Activated T-helper 17 cell treated with anti-CD3 and anti-CD28 coated beads, Interleukin-2, amount 50 U/mL, for 72 hours (primary cell): ENCODE results near the gene CDH13. TPM values are rescaled to one million over a fixed set of nuclear protein-coding genes. Genes with fewer than 3 reads are reported as not detected.

Experiments used
- ATAC-seq: fragments of 150-1000 bp; cut with Tn5 transposase; replicated peaks from 2 replicates; pipeline ENCODE4 v1.10.0; 2021; ENCODE audit warnings: mild to moderate bottlenecking, moderate library complexity
- H3K27ac Mint-ChIP-seq: one replicate; pipeline ENCODE4 v1.8.0; 2022; ENCODE audit warnings: mixed read lengths
- H3K27me3 Mint-ChIP-seq: one replicate; pipeline ENCODE4 v1.8.0; 2022; ENCODE audit warnings: mixed read lengths
- H3K36me3 Mint-ChIP-seq: one replicate; pipeline ENCODE4 v1.8.0; 2022; ENCODE audit warnings: low read depth, mild to moderate bottlenecking, mixed read lengths
- H3K4me1 Mint-ChIP-seq: one replicate; pipeline ENCODE4 v1.8.0; 2022; ENCODE audit warnings: mixed read lengths
- H3K4me3 Mint-ChIP-seq: one replicate; pipeline ENCODE4 v1.8.0; 2022; ENCODE audit warnings: mild to moderate bottlenecking, mixed read lengths
- H3K9me3 Mint-ChIP-seq: one replicate; pipeline ENCODE4 v1.8.0; 2022; ENCODE audit warnings: mixed read lengths
- total RNA-seq, 2 donors: library from RNA; stranded (reverse); gene quantifications; one replicate each; pipeline ENCODE4 v1.2.3, GENCODE V29; 2022

Gene CDH13
- total RNA-seq, 2 donors from 2014 or later: not detected

DNA sequence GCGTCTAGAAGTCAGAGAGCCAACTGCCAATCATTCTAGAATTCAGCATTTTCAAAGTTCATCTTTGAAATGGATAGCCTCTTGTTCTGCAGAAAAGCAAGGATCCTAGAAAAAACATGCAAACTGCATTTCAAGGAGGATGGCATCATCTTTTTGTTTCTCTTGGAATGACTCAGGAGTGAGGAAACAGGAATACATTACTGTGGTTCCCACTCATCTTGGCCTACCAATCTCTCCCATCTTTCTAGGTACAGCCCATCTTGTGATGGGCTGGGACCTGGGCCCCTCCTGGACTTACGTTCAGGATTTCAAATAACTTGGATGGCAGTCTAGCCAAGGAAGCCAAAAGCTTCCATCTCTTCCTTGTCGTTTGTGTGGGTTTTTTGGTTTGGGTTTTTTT lies 363.4 kb downstream of the CDH13 start:
- Mint-ChIP-seq H3K9me3 (peaks cover 3% of the 10 kb centered on the region), H3K27me3 (peaks cover 4% of the 10 kb centered on the region), H3K4me3 (no peak overlapping the region), H3K36me3 (no peaks in the 10 kb centered on the region), H3K27ac (no peak overlapping the region), H3K4me1 (no peaks in the 10 kb centered on the region)
- no peak for ATAC-seq

DNA sequence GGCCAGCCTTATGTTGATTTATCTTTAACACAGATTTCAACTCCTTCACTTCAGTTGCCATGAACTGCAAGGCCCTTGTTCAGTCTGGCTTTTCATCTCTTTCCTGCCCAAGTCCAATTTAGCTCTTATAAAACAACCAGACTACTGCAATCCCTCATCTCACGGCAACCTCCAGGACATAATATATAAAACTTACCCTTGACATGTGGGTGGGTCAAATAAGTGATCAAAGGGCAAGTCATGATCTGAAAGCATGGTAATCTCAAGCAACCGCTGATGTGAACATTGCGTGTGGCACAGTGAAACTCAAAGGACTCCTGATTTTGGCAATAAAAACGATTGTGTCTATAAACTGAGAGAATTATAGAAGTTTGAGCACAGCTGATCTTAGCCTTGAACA lies 364.6 kb downstream of the CDH13 start:
- Mint-ChIP-seq H3K9me3 (peaks cover 3% of the 10 kb centered on the region), H3K27ac (no peak overlapping the region), H3K4me1 (no peaks in the 10 kb centered on the region), H3K36me3 (no peaks in the 10 kb centered on the region), H3K4me3 (no peak overlapping the region), H3K27me3 (peaks cover 4% of the 10 kb centered on the region)
- no peak for ATAC-seq

DNA sequence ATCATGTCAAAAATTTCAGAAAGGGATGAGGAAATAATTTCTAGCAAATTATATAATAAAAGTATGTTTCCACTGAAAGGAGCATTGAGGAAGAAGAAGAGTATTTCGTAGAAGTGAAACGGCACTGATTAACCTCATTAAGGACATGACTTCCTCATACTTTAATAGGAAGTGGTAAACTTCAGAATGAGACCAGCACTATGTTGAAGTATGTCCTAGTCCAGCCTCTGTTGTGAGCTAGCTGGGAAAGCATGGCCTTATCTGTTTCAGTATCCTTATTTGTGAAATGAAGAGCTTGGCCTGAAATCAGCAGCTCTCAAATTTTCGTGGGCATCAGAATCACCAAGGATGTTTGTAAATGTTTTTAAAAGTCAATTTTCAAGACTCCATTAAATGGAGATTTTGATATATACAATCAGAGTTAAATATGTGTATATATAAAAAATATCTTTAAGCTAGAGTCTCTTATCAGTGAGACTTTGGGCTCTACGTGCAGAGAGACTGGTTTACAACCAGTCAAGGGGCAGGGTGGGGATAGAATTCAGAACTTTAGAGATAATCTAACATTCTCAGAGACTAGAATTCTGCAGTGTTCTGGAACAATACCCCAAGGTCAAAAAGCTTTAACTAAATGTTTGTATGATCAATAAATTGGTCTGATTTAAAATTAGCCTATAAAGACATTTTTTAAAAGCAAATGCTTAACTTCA lies 365.4 kb downstream of the CDH13 start:
- ATAC-seq: no peak
- no peak overlapping the region for H3K27ac Mint-ChIP-seq
- H3K9me3 Mint-ChIP-seq: peaks cover 3% of the 10 kb centered on the region
- no peaks in the 10 kb centered on the region for H3K4me1 Mint-ChIP-seq
- H3K27me3 Mint-ChIP-seq: peaks cover 1% of the 10 kb centered on the region
- no peak overlapping the region for H3K4me3 Mint-ChIP-seq
- no peaks in the 10 kb centered on the region for H3K36me3 Mint-ChIP-seq

DNA sequence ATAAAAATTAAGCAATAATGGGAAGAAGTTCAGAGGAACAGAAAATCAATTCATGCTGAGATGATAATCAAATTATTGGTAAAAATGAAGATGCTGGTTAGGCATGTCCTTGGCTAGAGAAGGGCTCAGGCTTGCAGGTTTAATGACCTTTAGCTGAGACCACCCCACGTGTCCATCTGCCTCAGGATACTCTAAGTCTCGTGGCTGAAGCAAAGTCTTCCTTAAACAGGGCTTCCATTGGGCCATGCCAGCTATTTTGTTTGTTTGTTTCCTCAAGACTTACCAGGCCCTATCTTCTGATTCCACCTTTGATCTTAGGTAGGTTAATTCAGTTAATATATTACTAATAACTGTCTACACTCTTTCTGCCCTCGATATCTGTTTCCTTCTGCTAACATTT lies 366.0 kb downstream of the CDH13 start:
- ATAC-seq: no peak
- H3K36me3 Mint-ChIP-seq: no peaks in the 10 kb centered on the region
- H3K4me1 Mint-ChIP-seq: no peaks in the 10 kb centered on the region
- no peak overlapping the region for H3K4me3 Mint-ChIP-seq
- H3K9me3 Mint-ChIP-seq: peaks cover 3% of the 10 kb centered on the region
- H3K27me3 Mint-ChIP-seq: no peaks in the 10 kb centered on the region
- no peak overlapping the region for H3K27ac Mint-ChIP-seq

DNA sequence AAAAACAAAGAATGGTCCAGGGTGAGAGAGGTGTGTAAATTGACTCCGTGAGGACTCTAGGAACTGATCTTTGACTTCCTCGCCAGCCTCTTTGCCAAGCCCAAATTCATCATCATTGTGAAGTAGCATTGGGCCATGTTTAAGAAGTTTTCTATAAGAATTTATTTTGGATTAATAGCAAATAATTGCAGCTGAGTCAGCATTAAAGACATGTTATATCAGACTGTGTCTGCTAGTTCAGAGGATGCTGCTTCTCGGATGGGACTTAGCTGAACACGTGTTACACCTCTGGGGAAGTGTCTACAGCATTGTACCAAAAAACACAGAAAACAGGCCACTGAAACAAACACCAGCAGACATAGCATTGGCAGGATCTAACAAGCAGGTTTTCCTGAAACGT lies 366.6 kb downstream of the CDH13 start:
- Mint-ChIP-seq H3K9me3 (peaks cover 3% of the 10 kb centered on the region), H3K4me1 (no peaks in the 10 kb centered on the region), H3K27me3 (no peaks in the 10 kb centered on the region), H3K36me3 (no peaks in the 10 kb centered on the region), H3K4me3 (no peak overlapping the region), H3K27ac (no peak overlapping the region)
- no peak for ATAC-seq

DNA sequence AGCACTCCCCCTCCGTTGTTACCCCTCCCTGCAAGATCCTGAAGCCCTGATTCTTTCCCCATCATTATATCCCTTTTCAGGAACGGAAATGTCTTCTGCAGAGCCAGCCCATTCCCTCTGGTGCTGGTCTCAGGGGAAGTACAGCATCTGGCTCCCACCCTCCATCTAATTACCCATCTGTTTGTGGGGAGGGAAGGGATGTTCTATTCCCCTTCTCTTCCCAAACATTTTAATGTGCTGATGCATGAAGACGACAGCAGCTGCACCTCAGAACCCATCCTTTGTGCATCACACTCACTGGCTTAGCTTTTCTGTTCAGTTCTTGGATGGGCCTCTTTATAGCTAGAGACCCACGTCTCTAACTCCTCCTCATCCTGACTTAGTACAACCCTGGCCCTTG lies 367.2 kb downstream of the CDH13 start:
- ATAC-seq: no peak
- H3K27me3 Mint-ChIP-seq: no peaks in the 10 kb centered on the region
- no peak overlapping the region for H3K27ac Mint-ChIP-seq
- no peaks in the 10 kb centered on the region for H3K36me3 Mint-ChIP-seq
- H3K4me1 Mint-ChIP-seq: no peaks in the 10 kb centered on the region
- H3K9me3 Mint-ChIP-seq: peaks cover 3% of the 10 kb centered on the region
- no peak overlapping the region for H3K4me3 Mint-ChIP-seq

DNA sequence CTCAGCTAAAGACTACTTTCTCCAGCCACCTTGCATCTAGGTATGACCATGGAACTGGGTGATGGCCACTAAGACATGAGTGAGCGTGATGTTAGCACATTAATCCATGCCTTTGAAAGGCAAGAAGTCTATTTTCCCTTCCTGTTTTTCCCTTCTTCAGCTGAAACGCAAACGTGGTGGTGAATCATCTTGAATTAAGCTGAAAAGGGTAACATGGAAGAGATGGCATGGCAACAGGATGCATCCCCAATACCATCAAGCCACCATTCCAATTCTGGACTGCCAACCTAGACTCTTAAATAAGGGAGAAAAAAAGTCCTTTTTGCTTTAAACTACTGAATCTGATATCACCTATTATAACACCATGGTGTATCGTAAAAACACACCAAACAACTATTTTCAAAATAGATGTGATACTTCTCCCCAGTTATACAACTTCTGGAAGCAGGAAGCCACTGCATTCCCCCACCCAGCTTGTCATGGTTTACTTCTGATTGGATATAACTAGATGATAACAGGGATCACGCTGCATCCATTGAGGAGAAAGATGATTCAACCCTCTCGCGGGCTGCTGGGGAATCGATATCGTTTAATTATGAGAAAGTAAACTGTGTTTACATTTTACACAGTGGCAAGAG lies 368.6 kb downstream of the CDH13 start:
- Mint-ChIP-seq H3K4me3 (no peak overlapping the region), H3K9me3 (peaks cover 3% of the 10 kb centered on the region), H3K36me3 (no peaks in the 10 kb centered on the region), H3K27me3 (no peaks in the 10 kb centered on the region), H3K27ac (no peak overlapping the region), H3K4me1 (no peaks in the 10 kb centered on the region)
- no peak for ATAC-seq

DNA sequence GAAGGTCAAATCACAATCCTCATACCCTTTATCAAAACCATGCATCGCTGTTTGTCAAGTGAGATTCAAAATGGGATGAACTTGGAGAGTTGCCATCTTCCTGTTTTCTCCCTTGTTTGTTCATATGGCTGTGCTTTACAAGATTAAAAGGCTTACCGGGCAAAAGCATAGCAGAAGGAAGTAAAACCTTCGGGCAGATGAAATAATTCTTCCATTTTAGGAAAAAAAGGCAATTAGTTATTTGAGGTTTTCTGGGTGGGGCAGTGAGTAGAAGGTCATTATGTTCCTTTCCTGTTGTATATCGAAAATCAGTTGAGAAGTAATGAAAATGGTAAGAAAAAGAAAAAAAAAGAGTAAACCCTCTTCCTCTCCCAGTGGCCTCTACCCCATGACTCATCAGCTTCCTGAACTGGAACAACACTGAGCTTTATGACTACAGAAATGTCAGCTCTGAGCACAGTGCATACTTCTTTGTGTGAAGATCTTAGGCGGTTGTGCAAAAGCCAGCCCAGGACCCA lies 369.2 kb downstream of the CDH13 start:
- no peaks in the 10 kb centered on the region for H3K27me3 Mint-ChIP-seq
- no peak overlapping the region for H3K27ac Mint-ChIP-seq
- peak; percentile 89 for ATAC-seq
- H3K4me1 Mint-ChIP-seq: no peaks in the 10 kb centered on the region
- no peak overlapping the region for H3K4me3 Mint-ChIP-seq
- H3K9me3 Mint-ChIP-seq: peaks cover 3% of the 10 kb centered on the region
- no peaks in the 10 kb centered on the region for H3K36me3 Mint-ChIP-seq

DNA sequence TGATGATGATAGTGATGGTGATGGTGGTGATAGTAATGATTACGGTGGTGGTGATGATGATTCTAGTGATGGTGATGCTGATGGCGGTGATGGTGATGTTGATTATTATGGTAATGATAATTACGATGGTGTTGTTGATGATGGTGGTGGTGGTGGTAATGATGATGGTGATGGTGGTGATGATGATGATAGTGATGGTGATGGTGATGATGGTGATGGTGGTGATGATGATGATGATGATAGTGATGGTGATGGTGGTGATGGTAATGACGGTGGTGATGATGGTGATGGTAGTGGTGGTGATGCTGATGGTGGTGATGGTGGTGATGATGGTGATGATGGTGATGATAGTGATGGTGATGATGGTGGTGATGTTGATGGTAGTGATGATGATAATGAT lies 370.0 kb downstream of the CDH13 start:
- Mint-ChIP-seq H3K27ac (no peak overlapping the region), H3K4me3 (no peak overlapping the region), H3K4me1 (no peaks in the 10 kb centered on the region), H3K36me3 (no peaks in the 10 kb centered on the region), H3K9me3 (no peaks in the 10 kb centered on the region), H3K27me3 (no peaks in the 10 kb centered on the region)
- no peak for ATAC-seq

DNA sequence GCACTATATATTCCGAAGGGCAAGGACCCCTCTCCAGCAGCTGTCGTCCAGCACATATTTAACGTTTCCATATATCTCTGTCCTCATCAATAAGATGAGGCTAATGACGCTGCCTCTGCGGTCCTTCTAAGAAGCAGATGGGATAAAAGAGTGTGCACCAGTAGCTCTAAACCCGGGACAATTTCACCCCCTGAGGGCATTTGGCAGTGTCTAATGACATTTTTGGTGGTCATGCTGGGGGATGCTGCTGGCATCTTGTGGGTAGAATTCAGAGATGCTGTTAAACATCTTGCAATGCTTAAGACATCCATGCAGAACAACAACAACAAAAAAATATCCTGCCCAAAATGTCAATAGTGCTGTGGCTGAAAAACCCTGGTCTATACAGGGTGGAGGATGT lies 372.9 kb downstream of the CDH13 start:
- no peak for ATAC-seq
- H3K27me3 Mint-ChIP-seq: no peaks in the 10 kb centered on the region

DNA sequence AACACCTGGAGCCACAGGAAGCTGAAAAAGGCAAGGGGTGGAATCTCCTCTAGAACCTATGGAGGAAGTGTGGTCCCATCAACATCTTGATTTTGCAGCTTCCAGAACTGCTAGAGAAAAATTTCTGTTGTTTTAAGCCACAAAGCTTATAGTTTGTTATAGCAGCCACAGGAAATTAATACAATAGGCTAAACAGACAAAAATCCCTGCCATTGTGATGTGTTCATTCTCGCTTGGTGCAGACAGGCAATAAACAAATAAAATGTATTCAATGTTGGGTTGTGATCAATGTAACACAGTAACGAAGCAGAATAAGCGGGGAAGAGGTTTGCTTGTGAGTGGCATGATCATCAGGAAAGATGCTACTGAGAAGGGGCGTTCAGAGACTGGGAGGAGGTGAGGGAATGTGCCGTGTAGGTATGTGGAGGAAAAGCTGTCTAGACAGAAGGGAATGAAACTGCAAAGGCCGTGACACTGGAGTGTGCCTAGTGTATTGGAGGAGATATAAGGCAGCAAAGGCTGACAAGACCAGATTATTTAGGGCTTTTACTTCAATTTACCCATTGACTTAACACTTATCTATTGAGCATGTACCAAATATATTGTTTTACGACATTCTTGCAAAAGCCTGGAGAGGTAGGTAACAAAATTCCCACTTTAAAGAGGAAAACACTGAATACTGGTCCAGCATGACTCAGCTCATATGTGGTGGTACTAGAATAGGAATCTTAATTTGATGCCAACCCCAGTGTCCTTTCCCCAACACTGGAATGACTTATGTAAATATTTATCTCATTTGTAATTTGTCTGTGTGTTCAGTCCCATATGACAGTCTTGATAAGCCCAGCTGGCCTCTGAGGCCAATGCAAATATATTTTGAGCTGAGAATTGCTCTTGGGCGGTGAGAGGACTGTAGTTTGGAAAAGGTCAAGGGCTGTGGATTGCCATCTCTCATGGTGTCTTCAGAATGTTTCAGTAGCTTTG lies 375.9 kb downstream of the CDH13 start:
- Mint-ChIP-seq H3K4me1 (no peaks in the 10 kb centered on the region), H3K36me3 (no peaks in the 10 kb centered on the region), H3K27ac (no peak overlapping the region), H3K4me3 (no peak overlapping the region), H3K9me3 (no peaks in the 10 kb centered on the region), H3K27me3 (no peaks in the 10 kb centered on the region)
- ATAC-seq: no peak

More for the DNA sequence above, 372.9 kb downstream of the CDH13 start:
- Mint-ChIP-seq H3K4me3 (no peak overlapping the region), H3K27ac (no peak overlapping the region), H3K9me3 (no peaks in the 10 kb centered on the region), H3K36me3 (no peaks in the 10 kb centered on the region), H3K4me1 (no peaks in the 10 kb centered on the region)

DNA sequence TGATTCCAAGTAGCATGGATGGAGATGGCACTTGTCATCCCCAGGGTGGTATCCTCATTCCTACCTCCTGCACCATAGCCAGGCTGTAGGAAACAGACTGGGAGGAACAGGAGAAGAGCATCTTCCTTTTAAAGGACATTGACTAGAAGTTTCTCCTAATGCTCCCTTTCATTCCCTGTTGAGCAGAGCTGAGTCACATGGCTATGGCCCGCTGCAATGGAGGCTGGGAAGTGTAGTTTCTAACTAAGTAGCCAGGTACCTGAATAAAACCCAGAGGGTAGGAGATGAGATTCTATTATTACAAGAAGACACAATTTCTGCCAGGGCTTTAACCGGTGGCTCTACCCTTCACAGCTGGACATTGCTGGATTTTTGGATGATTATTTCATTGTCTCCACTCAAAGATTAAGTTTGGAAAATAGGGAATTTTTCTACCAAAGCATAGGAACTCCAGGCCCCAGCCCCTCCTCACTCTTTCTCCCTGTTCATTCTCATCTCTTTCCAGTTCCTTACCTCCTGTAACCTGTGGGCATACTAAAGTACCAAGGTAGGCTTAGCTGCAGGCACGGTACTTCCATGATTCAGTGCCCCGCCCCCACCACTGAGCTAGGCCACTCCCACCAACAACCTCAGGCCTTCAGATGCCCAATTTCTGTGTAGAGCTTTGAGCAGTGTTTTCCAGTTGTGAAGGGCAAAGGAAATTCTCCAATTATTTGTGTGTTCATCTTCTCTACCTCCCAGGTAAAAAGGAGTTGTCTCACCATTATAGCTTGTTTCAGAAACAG lies 378.3 kb downstream of the CDH13 start:
- no peak overlapping the region for H3K4me3 Mint-ChIP-seq
- no peaks in the 10 kb centered on the region for H3K36me3 Mint-ChIP-seq
- H3K27me3 Mint-ChIP-seq: peaks cover 8% of the 10 kb centered on the region
- no peak for ATAC-seq
- no peak overlapping the region for H3K27ac Mint-ChIP-seq
- H3K9me3 Mint-ChIP-seq: no peaks in the 10 kb centered on the region
- H3K4me1 Mint-ChIP-seq: no peaks in the 10 kb centered on the region

DNA sequence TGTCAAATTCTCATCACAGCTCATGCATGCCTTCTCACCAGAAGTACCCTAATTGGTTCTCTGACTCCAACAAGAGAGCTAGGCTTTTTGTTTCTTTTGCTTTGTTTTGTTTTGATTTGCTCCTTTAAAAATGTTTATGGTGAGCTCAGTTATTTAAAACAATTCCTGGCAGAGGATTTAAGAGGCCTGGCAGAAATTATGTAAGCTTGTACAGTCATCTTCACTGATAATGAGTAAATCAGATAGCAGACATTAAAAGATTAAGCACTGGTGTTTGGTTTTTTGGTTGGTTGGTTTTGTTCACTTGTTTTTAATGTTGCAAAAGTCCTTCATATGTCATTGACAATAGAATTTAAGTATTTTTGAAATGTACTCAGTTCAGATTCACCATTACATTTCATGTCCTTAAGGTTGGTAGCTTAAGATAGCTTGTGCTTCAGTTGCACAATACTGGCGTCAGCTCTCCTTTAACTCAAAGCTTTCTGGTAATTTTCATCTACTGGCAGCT lies 378.9 kb downstream of the CDH13 start:
- H3K9me3 Mint-ChIP-seq: no peaks in the 10 kb centered on the region
- no peak overlapping the region for H3K4me3 Mint-ChIP-seq
- H3K4me1 Mint-ChIP-seq: no peaks in the 10 kb centered on the region
- no peak overlapping the region for H3K27ac Mint-ChIP-seq
- no peaks in the 10 kb centered on the region for H3K36me3 Mint-ChIP-seq
- peaks cover 8% of the 10 kb centered on the region for H3K27me3 Mint-ChIP-seq
- no peak for ATAC-seq
